ENCODE measurements around the gene ZNF81. TPM values are rescaled to one million over a fixed set of nuclear protein-coding genes. Genes with fewer than 3 reads are reported as not detected.
"Not testable (repeated sequence)": the region's sequence is repeated elsewhere in the genome, so short reads cannot be mapped to it uniquely, and the experiment has no call there.

The ZNF81 gene
- total RNA-seq, 1 donor from 2014 or later: 10.3 TPM

DNA sequence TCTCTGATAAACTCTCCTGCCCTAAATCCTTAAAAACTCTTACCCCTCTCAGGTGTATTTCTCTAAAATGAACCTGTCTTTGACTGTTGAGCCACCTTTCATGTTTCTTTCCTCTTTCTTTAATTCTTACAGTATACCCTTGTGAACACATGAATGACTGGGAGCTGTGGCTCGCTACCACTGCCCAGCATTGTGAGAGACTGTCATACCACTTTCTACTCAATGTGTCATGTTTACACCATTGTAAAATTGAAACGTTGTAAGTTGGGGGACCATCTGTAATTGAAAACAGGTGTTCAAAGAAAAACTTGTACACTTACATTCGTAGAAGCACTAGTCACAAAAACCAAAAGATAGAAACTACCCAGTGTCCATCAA lies 100.2 kb downstream of the ZNF81 start:
- no peak for ATAC-seq
- intact Hi-C loops (cut with DNase I): no loop called here

DNA sequence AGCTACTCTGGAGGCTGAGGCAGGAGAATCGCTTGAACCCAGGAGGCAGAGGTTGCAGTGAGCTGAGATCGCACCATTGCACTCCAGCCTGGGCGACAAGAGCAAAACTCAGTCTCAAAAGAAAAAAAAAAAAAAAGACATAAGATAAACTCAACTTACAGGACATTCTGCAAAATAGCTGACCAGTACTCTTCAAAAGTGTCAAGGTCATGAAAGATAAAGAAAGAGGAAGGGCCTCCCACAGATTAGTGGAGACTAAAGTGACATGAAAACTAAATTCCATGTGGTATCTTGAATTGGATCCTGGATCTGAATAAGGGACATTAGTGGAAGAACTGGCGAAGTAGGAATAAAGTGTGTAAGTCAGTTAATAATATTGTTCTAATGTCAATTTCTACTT lies 103.7 kb downstream of the ZNF81 start:
- no peak for ATAC-seq
- TF ChIP-seq, protein P1, sequence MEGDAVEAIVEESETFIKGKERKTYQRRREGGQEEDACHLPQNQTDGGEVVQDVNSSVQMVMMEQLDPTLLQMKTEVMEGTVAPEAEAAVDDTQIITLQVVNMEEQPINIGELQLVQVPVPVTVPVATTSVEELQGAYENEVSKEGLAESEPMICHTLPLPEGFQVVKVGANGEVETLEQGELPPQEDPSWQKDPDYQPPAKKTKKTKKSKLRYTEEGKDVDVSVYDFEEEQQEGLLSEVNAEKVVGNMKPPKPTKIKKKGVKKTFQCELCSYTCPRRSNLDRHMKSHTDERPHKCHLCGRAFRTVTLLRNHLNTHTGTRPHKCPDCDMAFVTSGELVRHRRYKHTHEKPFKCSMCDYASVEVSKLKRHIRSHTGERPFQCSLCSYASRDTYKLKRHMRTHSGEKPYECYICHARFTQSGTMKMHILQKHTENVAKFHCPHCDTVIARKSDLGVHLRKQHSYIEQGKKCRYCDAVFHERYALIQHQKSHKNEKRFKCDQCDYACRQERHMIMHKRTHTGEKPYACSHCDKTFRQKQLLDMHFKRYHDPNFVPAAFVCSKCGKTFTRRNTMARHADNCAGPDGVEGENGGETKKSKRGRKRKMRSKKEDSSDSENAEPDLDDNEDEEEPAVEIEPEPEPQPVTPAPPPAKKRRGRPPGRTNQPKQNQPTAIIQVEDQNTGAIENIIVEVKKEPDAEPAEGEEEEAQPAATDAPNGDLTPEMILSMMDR (IDR thresholded peaks at IDR 0.05): no peak
- H3K9me3 ChIP-seq: no peaks in the 10 kb centered on the region
- no peak overlapping the region for H3K27ac ChIP-seq
- H3K4me3 ChIP-seq: no peak overlapping the region
- no peaks in the 10 kb centered on the region for H3K4me1 ChIP-seq
- intact Hi-C loops (cut with DNase I): no loop called here
- no peaks in the 10 kb centered on the region for H3K27me3 ChIP-seq (ENCODE audit: low read depth)
- no peak for DNase-seq
- H3K36me3 ChIP-seq: no peaks in the 10 kb centered on the region

More for the DNA sequence above, 100.2 kb downstream of the ZNF81 start:
- TF ChIP-seq, protein P1 (IDR thresholded peaks at IDR 0.05): no peak
- Histone ChIP-seq H3K4me3 (no peak overlapping the region), H3K27ac (no peak overlapping the region), H3K9me3 (no peaks in the 10 kb centered on the region), H3K36me3 (no peaks in the 10 kb centered on the region), H3K4me1 (no peaks in the 10 kb centered on the region), H3K27me3 (ENCODE audit: low read depth) (no peaks in the 10 kb centered on the region)
- DNase-seq: no peak

DNA sequence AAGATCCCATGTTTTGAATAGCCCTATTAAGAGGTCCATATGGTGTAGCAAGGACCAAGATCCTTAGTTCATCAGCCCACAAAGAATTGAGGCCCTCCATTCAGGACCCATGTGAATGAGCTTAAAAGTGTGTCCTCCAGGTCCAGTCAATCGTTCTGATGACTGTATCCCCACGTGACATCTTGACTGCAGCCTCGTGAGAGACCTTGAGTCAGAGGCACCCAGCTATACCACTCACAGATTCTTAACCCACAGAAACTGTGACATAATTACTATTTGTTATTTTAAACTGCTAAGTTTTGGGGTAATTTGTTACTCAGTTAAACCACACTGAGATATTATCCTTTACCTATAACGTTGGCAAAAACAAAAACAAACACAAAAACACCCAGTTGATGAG lies 104.7 kb downstream of the ZNF81 start:
- no peaks in the 10 kb centered on the region for H3K9me3 ChIP-seq
- intact Hi-C loops (cut with DNase I): no loop called here
- DNase-seq: no peak
- no peaks in the 10 kb centered on the region for H3K27me3 ChIP-seq (ENCODE audit: low read depth)
- TF ChIP-seq, protein P1 (IDR thresholded peaks at IDR 0.05): no peak
- H3K27ac ChIP-seq: no peak overlapping the region
- H3K4me1 ChIP-seq: no peaks in the 10 kb centered on the region
- no peaks in the 10 kb centered on the region for H3K36me3 ChIP-seq
- ATAC-seq: no peak
- H3K4me3 ChIP-seq: no peak overlapping the region

DNA sequence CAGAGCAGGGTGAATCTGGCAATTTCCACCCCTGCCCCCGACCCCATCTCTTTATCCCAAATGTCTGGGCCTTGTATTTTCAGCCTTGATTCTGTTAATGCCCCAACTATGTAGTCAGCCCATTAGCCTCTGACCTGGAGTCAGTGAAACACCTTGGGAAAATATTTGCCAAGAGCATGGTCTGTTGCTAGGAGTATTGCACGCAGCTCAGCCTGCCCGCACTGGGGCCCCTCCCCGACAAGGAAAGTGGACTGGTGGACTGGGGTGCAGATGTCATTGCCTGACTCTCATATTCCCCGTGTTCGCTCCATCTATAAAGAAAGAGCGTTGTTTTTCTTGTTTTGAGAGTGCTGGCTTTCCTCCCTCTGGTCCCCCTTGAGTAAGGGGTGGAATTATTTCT lies 118.6 kb downstream of the ZNF81 start:
- H3K9me3 ChIP-seq; intact Hi-C loops (cut with DNase I); H3K4me3 ChIP-seq; ATAC-seq; H3K27me3 ChIP-seq (ENCODE audit: low read depth); H3K4me1 ChIP-seq; H3K27ac ChIP-seq; DNase-seq; H3K36me3 ChIP-seq: not testable (repeated sequence)

DNA sequence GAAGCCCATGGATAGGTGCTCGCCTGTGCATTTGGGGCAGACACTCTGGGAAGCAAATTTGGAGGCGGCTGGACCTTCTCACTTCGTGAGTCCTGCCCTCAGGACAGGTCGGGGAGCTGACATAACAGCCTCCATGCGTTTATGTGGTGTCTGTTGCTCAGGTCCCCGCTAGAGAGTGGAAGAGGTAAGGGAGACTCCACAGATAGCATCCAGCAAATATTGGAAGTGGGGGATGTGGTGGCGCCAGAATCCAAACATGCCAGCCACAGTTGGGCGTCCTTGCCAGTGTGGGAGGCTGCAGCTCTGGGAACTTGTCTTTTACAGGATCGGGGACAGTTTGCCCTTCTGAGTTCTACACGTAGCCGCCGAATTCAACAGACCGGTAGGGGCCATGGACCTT lies 119.3 kb downstream of the ZNF81 start:
- ATAC-seq (no peak), DNase-seq (no peak)
- H3K27ac ChIP-seq: no peak overlapping the region
- no peaks in the 10 kb centered on the region for H3K9me3 ChIP-seq
- no peak overlapping the region for H3K4me3 ChIP-seq
- intact Hi-C loops (cut with DNase I): no loop called here
- H3K36me3 ChIP-seq: no peaks in the 10 kb centered on the region
- TF ChIP-seq, protein P1 (IDR thresholded peaks at IDR 0.05): no peak
- no peaks in the 10 kb centered on the region for H3K27me3 ChIP-seq (ENCODE audit: low read depth)
- no peaks in the 10 kb centered on the region for H3K4me1 ChIP-seq

DNA sequence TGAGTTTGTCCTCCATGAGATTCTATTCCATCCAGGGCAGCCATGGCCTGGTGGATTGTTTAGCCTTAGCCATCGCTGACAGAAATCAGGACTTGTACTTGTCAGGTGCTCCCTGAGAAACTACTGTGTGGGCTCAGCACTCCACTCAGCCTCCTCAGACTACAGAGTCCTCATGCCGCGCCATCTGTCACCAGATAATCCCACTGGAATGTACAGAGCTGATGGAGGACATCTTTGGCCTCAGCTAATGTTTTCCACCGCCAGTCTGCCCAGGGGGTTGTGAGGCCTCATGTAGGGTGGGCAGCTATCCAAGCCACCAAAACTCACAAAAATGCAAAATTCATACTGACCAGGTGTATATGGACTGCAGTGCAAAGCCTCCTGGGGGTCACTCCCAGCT lies 121.5 kb downstream of the ZNF81 start:
- H3K4me3 ChIP-seq, H3K9me3 ChIP-seq: not testable (repeated sequence)

DNA sequence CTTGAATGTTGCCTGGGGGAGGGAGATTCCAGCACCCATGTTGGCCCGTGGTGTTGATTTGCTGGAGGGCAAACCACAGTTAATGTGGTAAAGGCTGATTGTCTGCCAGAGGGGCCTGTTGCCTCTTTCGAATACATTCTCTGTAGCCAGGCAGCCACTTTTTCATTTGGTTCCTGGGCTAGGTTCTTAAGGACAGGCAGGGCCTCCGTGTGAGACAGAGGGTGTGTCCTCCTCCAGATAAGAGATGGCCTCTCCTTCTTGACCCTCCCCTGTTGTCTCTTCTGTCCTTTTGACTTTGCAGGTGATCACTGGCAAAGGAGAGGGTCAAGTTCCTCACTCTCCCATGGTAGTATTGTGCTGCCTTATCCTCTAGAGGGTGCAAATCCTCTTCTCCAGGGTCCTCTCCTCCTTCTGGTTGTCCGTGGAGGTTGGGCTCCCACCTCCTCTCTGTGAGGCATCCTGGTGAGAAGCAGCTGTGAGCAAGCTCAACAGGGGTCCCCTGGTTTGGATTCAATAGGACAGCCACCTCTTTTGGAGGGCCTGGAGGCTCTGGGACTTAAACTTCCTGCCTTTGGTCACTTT lies 122.2 kb downstream of the ZNF81 start:
- Histone ChIP-seq H3K4me3 (no peak overlapping the region), H3K36me3 (no peaks in the 10 kb centered on the region), H3K27ac (no peak overlapping the region), H3K4me1 (no peaks in the 10 kb centered on the region), H3K9me3 (no peaks in the 10 kb centered on the region), H3K27me3 (ENCODE audit: low read depth) (no peaks in the 10 kb centered on the region)
- ATAC-seq: peak; percentile 59 to 61
- DNase-seq: no peak
- TF ChIP-seq, protein P1 (IDR thresholded peaks at IDR 0.05): peak; percentile 18
- intact Hi-C loops (cut with DNase I): no loop called here

More for the DNA sequence above, 121.5 kb downstream of the ZNF81 start:
- DNase-seq; ATAC-seq; H3K27ac ChIP-seq; intact Hi-C loops (cut with DNase I); H3K4me1 ChIP-seq; H3K36me3 ChIP-seq; H3K27me3 ChIP-seq (ENCODE audit: low read depth): not testable (repeated sequence)
